A673 (cell line): ENCODE results near the gene COG2. TPM values are rescaled to one million over a fixed set of nuclear protein-coding genes. Genes with fewer than 3 reads are reported as not detected.

ENCODE experiments used
- BruUV-seq: library from RNA; stranded (reverse); fragments of 400-500 nt; replicated peaks from 2 replicates; lab custom pipeline; 2021; lab: Mats Ljungman, UMichigan
- CTCF ChIA-PET: fragments of 300-600 bp; sonication (Branson Sonifier 250); formaldehyde crosslinking; loops from one replicate; lab custom pipeline; 2022; ENCODE audit warnings: antibody characterized with exemption; lab: Charles Lee
- POLR2A ChIA-PET: fragments of 300-600 bp; sonication (Branson Sonifier 250); formaldehyde crosslinking; loops from one replicate; lab custom pipeline; 2022; ENCODE audit warnings: antibody characterized with exemption; ENCODE audit not compliant: low non-redundant PET; lab: Charles Lee
- DNase-seq: peaks from one replicate; pipeline ENCODE4 v3.0.0-alpha.2; 2015; ENCODE audit warnings: low spot score
- H3K27ac ChIP-seq: fragments of 200-600 bp; sonication (generic); 2 replicates; pipeline ENCODE4 v1.5.1; 2016; ENCODE audit warnings: mixed run types, low read depth, mild to moderate bottlenecking, mixed read lengths, antibody characterized with exemption, low read length; ENCODE audit not compliant: poor library complexity, severe bottlenecking
- H3K27me3 ChIP-seq: fragments of 200-600 bp; sonication (generic); replicated peaks from 2 replicates; pipeline ENCODE4 v1.6.1; 2017; ENCODE audit warnings: mixed run types, low read depth, mild to moderate bottlenecking, mixed read lengths, antibody characterized with exemption, low read length; ENCODE audit not compliant: insufficient read depth, poor library complexity
- H3K36me3 ChIP-seq: fragments of 200-600 bp; sonication (generic); 2 replicates; pipeline ENCODE4 v1.6.1; 2016; ENCODE audit warnings: mixed run types, mild to moderate bottlenecking, mixed read lengths, antibody characterized with exemption, low read length; ENCODE audit not compliant: insufficient read depth, poor library complexity, severe bottlenecking
- H3K4me1 ChIP-seq: fragments of 200-600 bp; sonication (generic); 2 replicates; pipeline ENCODE4 v1.6.1; 2017; ENCODE audit warnings: mixed run types, mild to moderate bottlenecking, mixed read lengths, antibody characterized with exemption, low read length; ENCODE audit not compliant: insufficient read depth, poor library complexity, severe bottlenecking
- H3K4me3 ChIP-seq: fragments of 200-600 bp; sonication (generic); 2 replicates; pipeline ENCODE4 v1.5.1; 2016; ENCODE audit warnings: low read depth, mixed run types, mild to moderate bottlenecking, mixed read lengths, low read length; ENCODE audit not compliant: poor library complexity, severe bottlenecking
- H3K9me3 ChIP-seq: fragments of 200-600 bp; sonication (generic); 2 replicates; pipeline ENCODE4 v1.6.1; 2016; ENCODE audit warnings: mixed run types, low read depth, mild to moderate bottlenecking, mixed read lengths, antibody characterized with exemption, low read length; ENCODE audit not compliant: poor library complexity, severe bottlenecking
- EZH2 ChIP-seq: fragments of 200-600 bp; sonication (generic); IDR thresholded peaks from 2 replicates; pipeline ENCODE4 v1.6.1; 2017; ENCODE audit warnings: borderline replicate concordance, low read depth, mild to moderate bottlenecking, mixed read lengths, antibody characterized with exemption, low read length; ENCODE audit not compliant: poor library complexity, severe bottlenecking
- intact Hi-C: fragments of 100-400 bp; cut with micrococcal nuclease; formaldehyde crosslinking; loops from one replicate; pipeline ENCODE4 v1.10.0; 2022; ENCODE audit not compliant: unreplicated experiment
- total RNA-seq: library from RNA; stranded (reverse); gene quantifications from 2 replicates; pipeline ENCODE4 v1.2.3, GENCODE V29; 2021
- TF ChIP-seq, protein P1 (sequence below): fragments of 300-800, 200-600 bp; sonication (generic); conservative IDR thresholded peaks from 2 replicates; pipeline ENCODE4 v1.5.1; 2017; ENCODE audit warnings: low read depth, mild to moderate bottlenecking, antibody characterized with exemption, low read length, moderate library complexity, mixed read lengths

Gene COG2
- total RNA-seq, 1 experiment from 2014 or later = 20.3 TPM

- Histone ChIP-seq H3K27me3 (peaks cover 9% of the 10 kb centered on the region), H3K27ac (no peak overlapping the region), H3K9me3 (no peaks in the 10 kb centered on the region), H3K4me3 (no peak overlapping the region), H3K4me1 (no peaks in the 10 kb centered on the region), H3K36me3 (no peaks in the 10 kb centered on the region)
- ChIA-PET POLR2A (no interaction called here), CTCF (no interaction called here)
- intact Hi-C loops = no loop called here
- no peak for TF ChIP-seq EZH2
- TF ChIP-seq, protein P1, sequence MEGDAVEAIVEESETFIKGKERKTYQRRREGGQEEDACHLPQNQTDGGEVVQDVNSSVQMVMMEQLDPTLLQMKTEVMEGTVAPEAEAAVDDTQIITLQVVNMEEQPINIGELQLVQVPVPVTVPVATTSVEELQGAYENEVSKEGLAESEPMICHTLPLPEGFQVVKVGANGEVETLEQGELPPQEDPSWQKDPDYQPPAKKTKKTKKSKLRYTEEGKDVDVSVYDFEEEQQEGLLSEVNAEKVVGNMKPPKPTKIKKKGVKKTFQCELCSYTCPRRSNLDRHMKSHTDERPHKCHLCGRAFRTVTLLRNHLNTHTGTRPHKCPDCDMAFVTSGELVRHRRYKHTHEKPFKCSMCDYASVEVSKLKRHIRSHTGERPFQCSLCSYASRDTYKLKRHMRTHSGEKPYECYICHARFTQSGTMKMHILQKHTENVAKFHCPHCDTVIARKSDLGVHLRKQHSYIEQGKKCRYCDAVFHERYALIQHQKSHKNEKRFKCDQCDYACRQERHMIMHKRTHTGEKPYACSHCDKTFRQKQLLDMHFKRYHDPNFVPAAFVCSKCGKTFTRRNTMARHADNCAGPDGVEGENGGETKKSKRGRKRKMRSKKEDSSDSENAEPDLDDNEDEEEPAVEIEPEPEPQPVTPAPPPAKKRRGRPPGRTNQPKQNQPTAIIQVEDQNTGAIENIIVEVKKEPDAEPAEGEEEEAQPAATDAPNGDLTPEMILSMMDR = no peak
- DNase-seq = no peak
- BruUV-seq = no TSS peak
Observed at GRCh38 chr1:230609208-230609607, 33.1 kb upstream of the COG2 start.

GRCh38 chr1:230610589-230610988, 31.7 kb upstream of the COG2 start:
- intact Hi-C loops = no loop called here

GRCh38 chr1:230611128-230611877, 31.0 kb upstream of the COG2 start:
- TF ChIP-seq, protein P1 = no peak
- no peak for TF ChIP-seq EZH2
- DNase-seq = no peak
- no TSS peak for BruUV-seq
- peaks cover 9% of the 10 kb centered on the region for H3K27me3 ChIP-seq
- no peak overlapping the region for H3K4me3 ChIP-seq
- no peaks in the 10 kb centered on the region for H3K9me3 ChIP-seq
- CTCF ChIA-PET = no interaction called here
- no peak overlapping the region for H3K27ac ChIP-seq
- POLR2A ChIA-PET = no interaction called here
- intact Hi-C loops = no loop called here
- no peaks in the 10 kb centered on the region for H3K4me1 ChIP-seq
- no peaks in the 10 kb centered on the region for H3K36me3 ChIP-seq

More at GRCh38 chr1:230610589-230610988, 31.7 kb upstream of the COG2 start:
- peaks cover 9% of the 10 kb centered on the region for H3K27me3 ChIP-seq
- no peaks in the 10 kb centered on the region for H3K36me3 ChIP-seq
- DNase-seq = no peak
- ChIA-PET CTCF (no interaction called here), POLR2A (no interaction called here)
- no peaks in the 10 kb centered on the region for H3K4me1 ChIP-seq
- no peak overlapping the region for H3K27ac ChIP-seq
- no peak for TF ChIP-seq EZH2
- TF ChIP-seq, protein P1 = no peak
- H3K9me3 ChIP-seq = no peaks in the 10 kb centered on the region
- no peak overlapping the region for H3K4me3 ChIP-seq
- BruUV-seq = no TSS peak
